ENCODE measurements around the gene FAM13A. TPM values are rescaled to one million over a fixed set of nuclear protein-coding genes. Genes with fewer than 3 reads are reported as not detected.

Gene FAM13A
- total and polyA plus RNA-seq, 2 of the 4 experiments (the other 2 are of a cell fraction) = 13.1 to 22.0 TPM

GRCh38 chr4:88738180-88738579 lies 318.8 kb downstream of the FAM13A start:
- Histone ChIP-seq H3K36me3 (ENCODE audit: control insufficient read depth, insufficient read depth, low read length) (peaks cover 24% of the 10 kb centered on the region), H3K27me3 (ENCODE audit: control insufficient read depth, insufficient read depth, low read length) (no peaks in the 10 kb centered on the region), H3K79me1 (ENCODE audit: low read depth in 1 of 2, low read length in 2 of 2) (0 out of 4 replicates have a peak, but pooled peaks cover 0 to 7% of the 10 kb centered on the region in 2 experiments), H4K20me1 (ENCODE audit: insufficient read depth, low read length) (no peaks in the 10 kb centered on the region), H3K14ac (replicated peaks; ENCODE audit: low read depth, low read length) (no peak overlapping the region), H3K27ac (ENCODE audit: insufficient read depth, low read length) (no peak overlapping the region), H3K9me1 (ENCODE audit: insufficient read depth, low read length) (peaks cover 8% of the 10 kb centered on the region), H3K4me2 (ENCODE audit: low read depth, low read length) (no peak overlapping the region), H4K8ac (ENCODE audit: low read depth in 2 of 2, low read length in 2 of 2) (no peak overlapping the region), H2AK9ac (replicated peaks; ENCODE audit: low read depth, low read length, poor library complexity) (no peak overlapping the region), H2BK15ac (ENCODE audit: low read depth, low read length) (no peak overlapping the region), H3K56ac (ENCODE audit: extremely low read depth, insufficient read depth, low read length) (no peak overlapping the region), H3K23ac (ENCODE audit: low read depth, low read length) (no peak overlapping the region), H2AK5ac (ENCODE audit: low read depth, low read length) (no peak overlapping the region), H3K18ac (ENCODE audit: low read depth, low read length) (no peak overlapping the region), H2BK5ac (ENCODE audit: low read depth, low read length, poor library complexity, severe bottlenecking) (no peak overlapping the region), H4K5ac (ENCODE audit: low read depth, low read length) (no peak overlapping the region), H3K4ac (ENCODE audit: low read depth, low read length) (no peak overlapping the region), H3K4me3 (ENCODE audit: insufficient read depth, low read depth, low read length) (no peak overlapping the region), H2BK120ac (ENCODE audit: low read depth, low read length) (no peak overlapping the region), H2AFZ (replicated peaks; ENCODE audit: low read length, poor library complexity) (no peak overlapping the region), H3K4me1 (ENCODE audit: control insufficient read depth, insufficient read depth, low read length) (peaks cover 2% of the 10 kb centered on the region; the same call in 1 of the 2 replicates), H3K9me3 (ENCODE audit: control insufficient read depth, insufficient read depth, low read length) (no peaks in the 10 kb centered on the region), H4K91ac (ENCODE audit: insufficient read depth, low read depth, low read length) (no peak overlapping the region), H3K9ac (ENCODE audit: low read depth, low read length) (no peak overlapping the region), H2BK20ac (ENCODE audit: low read depth, low read length) (no peak overlapping the region)
- no peak for TF ChIP-seq RFX5 (IDR thresholded peaks at IDR 0.05; ENCODE audit: low read depth, low read length)
- no peak for TF ChIP-seq ELK1 (IDR thresholded peaks at IDR 0.05; ENCODE audit: borderline replicate concordance, low read depth, low read length)
- TF ChIP-seq MAFK (IDR thresholded peaks at IDR 0.05; ENCODE audit: low read depth, low read length) = no peak
- TF ChIP-seq NFE2L2 (IDR thresholded peaks at IDR 0.05; ENCODE audit: low read depth, low read length) = no peak
- no peak for TF ChIP-seq MAZ (IDR thresholded peaks at IDR 0.05; ENCODE audit: borderline replicate concordance, low read depth, low read length)
- no peak for TF ChIP-seq CEBPB (IDR thresholded peaks at IDR 0.05; ENCODE audit: low read depth, low read length)
- TF ChIP-seq MXI1 (IDR thresholded peaks at IDR 0.05; ENCODE audit: borderline replicate concordance, low read depth, low read length) = no peak
- no peak for TF ChIP-seq USF2 (IDR thresholded peaks at IDR 0.05; ENCODE audit: low read depth, low read length)
- TF ChIP-seq RAD21 (IDR thresholded peaks at IDR 0.05; ENCODE audit: low read length) = no peak
- TF ChIP-seq FOS (IDR thresholded peaks at IDR 0.05; ENCODE audit: low read depth, low read length) = no peak
- no peak for TF ChIP-seq BHLHE40 (IDR thresholded peaks at IDR 0.05; ENCODE audit: low read depth, low read length)
- TF ChIP-seq CHD1 (IDR thresholded peaks at IDR 0.05; ENCODE audit: low read depth, low read length) = no peak
- no peak for TF ChIP-seq RCOR1 (IDR thresholded peaks at IDR 0.05; ENCODE audit: insufficient replicate concordance, low read length)
- no peak for TF ChIP-seq POLR2A (IDR thresholded peaks at IDR 0.05; ENCODE audit: low read depth, low read length)
- TF ChIP-seq SMC3 (IDR thresholded peaks at IDR 0.05; ENCODE audit: low read depth, low read length) = no peak
- no peak for TF ChIP-seq CTCF (conservative IDR thresholded peaks at IDR 0.05; ENCODE audit: low read depth, low read length)
- WGBS, 2 experiments (ENCODE audit: extremely low coverage in 2 of 2, insufficient read length in 1 of 2) = 100% methylated on average over 2 of the region's 4 CpGs; no CpG with 5 or more reads in 1 of the 2 experiments
- dilution Hi-C loops (cut with HindIII; ENCODE audit: low sequenced_read_pairs, unreplicated experiment) (no loop called here), in situ Hi-C loops (cut with MboI; ENCODE audit: low sequenced_read_pairs) (no loop called here), intact Hi-C loops (cut with micrococcal nuclease) (no loop called here)
- no peak for DNase-seq
- POLR2A ChIA-PET (ENCODE audit: unreplicated experiment) = no interaction called here
- CTCF ChIA-PET = interaction anchor here (0.6 kb wide), 1 partner anchor 54 kb away, joined by 3 read pairs; no protein-coding TSS in a partner anchor
- no TSS peak for BruUV-seq (replicated peaks)
- ATAC-seq (ENCODE audit: low read depth) = no peak

Measured in IMR-90 (cell line).